Measurements from ENCODE around the gene EML1.
"Not testable (repeated sequence)": the region's sequence is repeated elsewhere in the genome, so short reads cannot be mapped to it uniquely, and the experiment has no call there.

The EML1 gene

DNA sequence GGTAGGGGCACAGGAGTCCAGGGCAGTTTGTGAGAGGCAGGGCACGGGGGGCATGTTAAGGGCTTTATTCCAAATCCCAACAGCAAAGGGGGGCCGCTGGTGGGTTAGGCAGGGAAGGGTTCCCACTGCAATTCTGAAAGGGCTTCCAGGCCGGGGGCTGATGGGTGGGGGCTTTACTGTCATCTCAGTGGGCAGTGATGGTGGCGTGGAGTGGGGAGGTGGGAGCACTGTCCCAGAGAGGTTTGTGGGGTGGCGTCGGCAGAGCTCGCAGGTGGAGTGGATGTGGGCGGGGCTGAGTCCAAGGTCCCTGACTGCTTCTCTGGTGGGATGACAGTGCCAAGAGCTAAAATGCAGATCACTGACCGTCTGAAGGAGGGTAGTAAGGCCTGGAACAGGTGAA is 150.4 kb downstream of the EML1 start:
- no peak for DNase-seq

DNA sequence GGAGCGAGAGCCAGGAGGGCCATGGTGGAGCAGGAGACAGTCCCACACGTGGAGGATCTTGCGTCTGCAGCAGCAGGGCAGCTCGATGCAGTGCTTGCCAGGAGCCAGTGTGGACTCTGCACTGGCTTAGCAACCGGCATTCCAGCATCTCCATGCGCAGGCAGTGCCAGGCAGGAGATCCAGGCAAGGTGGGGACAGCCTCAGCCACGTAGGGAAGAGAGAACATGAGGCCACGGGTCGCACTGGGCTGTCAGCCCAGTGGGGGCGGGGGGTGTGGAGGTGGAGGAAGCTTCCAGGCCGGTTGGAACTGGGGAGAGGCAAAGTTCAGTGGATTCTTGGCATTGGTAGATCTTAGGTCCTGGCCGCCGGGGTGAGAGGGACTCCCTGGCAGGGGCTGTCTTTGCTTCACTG is 151.0 kb downstream of the EML1 start:
- DNase-seq: no peak

DNA sequence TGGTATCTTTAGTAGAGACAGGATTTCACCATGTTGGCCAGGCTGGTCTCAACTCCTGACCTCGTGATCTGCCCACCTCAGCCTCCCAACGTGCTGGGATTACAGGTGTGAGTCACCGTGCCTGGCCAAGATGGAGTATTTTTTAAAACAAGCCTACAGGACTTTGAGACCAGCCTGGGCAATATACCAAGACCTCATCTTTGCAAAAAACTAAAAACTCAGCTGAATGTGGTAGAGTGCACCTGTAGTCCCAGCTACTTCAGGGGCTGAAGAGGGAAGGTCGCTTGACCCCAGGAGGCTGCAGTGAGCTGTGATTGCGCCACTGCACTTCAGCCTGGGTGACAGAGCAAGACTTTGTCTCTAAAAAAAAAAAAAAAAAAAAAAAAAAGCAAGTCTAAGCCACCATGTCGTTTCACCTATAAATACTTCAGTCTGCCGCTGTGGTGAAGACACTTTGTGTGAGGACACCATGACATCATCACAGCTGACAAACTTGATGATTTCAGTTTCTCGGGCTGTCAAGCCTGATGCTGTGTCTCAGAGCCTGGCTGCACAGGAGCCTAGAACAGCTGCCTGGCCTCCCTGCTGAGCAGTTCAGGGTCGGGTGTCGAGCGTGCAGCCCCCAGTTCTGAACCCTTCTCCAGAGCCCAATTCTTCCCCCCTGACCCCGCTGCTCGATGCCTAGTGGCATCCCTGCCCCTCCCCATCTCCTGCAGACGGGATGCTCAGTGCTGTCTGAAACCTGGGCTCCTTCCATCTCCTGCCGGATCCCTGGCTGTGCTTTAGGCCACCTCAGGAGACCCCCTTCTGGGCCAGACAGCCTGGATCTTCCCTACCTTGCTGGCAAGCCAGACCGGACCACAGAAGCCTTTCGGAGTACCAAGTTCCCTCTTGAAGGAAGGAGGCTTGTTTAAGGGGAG is 152.8 kb downstream of the EML1 start:
- no peak for DNase-seq

DNA sequence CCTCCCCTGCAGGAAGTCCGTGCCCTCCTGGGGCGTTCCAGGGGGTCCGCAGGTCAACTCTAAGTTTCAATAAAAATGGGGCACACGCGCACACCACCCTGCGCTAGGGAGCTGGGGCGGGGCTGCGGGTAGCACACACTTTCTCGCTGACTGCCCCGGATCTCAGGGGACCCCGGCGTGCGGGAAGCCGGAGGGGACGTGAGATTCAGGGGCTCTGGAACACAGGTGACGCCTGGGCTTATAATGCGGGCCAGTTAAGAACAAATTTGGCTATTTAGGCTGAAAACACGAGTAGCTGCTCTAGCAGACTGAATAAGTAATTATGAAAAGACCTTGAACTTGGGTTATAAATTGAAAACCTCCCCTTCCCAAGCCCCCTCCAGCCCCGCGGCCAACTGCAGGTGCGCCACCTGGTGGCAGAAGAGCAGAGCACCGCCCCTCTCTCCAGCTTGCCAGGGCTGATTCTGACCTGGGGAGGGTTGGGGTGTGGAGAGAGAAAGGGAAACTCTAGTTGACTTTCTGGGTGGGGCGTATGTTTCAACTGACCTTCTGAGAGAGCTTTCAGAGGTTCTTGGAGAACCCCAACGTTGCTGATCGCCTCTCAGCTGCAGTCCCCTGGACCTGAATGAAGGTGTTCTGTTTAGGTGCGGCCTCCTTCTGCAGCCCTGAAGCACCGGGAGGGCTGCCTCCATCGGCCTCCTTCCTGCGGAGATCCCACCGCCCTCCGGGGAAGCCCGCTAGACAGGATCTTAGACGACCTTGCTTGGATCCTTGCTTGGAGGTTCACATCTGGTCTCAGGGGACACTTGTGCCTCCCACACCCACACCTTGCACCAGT is 153.7 kb downstream of the EML1 start:
- no peak for DNase-seq

DNA sequence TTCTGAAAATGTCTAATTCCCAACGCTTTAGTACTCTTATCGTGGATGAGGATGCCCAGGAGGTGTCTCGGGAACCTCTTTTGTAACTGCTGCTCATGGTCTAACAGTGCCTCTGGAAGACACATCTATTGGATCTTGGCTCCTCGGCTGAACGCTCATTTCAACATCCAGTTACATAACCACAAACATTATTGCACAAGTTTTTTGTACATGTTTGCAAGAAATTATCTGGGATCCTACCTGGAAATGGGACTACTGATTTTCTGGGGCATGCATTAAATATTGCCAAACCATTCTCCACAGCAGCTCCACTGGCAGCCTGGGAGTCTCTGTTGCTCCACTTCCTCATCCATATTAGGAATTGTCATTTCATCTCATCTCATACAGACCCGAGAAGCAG is 154.5 kb downstream of the EML1 start:
- DNase-seq: no peak

- not testable (repeated sequence) for DNase-seq
These were observed 156.0 kb downstream of the EML1 start for GRCh38 chr14:99949011-99949732.

- DNase-seq: no peak
These were observed 157.0 kb downstream of the EML1 start for GRCh38 chr14:99950181-99950580.

GRCh38 chr14:99951085-99951484 is 157.9 kb downstream of the EML1 start:
- DNase-seq: no peak

DNA sequence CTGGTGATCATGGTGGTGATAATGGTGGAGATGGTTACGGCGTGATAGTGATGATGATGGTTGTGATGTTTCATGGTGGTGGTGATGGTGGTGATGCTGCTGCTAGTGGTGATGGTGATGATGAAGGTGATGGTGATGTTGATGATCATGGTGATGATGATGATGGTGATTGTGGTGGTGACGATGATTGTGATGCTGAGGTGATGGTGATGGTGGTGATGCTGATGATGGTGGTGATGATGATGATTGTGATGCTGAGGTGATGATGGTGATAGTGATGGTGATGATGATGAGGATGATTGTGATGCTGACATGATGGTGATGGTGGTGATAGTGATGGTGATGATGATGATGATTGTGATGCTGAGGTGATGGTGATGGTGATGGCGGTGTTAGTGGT is 158.8 kb downstream of the EML1 start:
- no peak for DNase-seq

DNA sequence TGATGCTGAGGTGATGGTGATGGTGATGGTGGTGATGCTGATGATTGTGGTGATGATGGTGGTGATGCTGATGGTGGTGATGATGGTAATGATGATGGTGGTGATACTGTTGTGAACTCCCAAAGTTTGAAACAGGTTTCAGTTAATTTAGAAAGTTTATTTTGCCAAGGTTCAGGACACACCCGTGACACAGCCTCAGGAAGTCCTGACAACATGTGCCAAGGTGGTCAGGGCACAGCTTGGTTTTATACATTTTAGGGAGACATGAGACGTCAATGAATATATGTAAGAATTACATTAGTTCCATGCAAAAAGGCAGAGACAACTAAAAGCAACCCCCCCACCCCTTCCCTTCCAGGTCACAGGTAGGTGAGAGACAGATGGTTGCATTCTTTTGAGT is 159.2 kb downstream of the EML1 start:
- no peak for DNase-seq

GRCh38 chr14:99955826-99956455 is 162.7 kb downstream of the EML1 start:
- DNase-seq: no peak

GRCh38 chr14:99958380-99958779 is 165.2 kb downstream of the EML1 start:
- DNase-seq: no peak

- no peak for DNase-seq
These were observed 168.8 kb downstream of the EML1 start for GRCh38 chr14:99961826-99962518.

GRCh38 chr14:99964979-99965378 is 171.8 kb downstream of the EML1 start:
- no peak for DNase-seq

DNA sequence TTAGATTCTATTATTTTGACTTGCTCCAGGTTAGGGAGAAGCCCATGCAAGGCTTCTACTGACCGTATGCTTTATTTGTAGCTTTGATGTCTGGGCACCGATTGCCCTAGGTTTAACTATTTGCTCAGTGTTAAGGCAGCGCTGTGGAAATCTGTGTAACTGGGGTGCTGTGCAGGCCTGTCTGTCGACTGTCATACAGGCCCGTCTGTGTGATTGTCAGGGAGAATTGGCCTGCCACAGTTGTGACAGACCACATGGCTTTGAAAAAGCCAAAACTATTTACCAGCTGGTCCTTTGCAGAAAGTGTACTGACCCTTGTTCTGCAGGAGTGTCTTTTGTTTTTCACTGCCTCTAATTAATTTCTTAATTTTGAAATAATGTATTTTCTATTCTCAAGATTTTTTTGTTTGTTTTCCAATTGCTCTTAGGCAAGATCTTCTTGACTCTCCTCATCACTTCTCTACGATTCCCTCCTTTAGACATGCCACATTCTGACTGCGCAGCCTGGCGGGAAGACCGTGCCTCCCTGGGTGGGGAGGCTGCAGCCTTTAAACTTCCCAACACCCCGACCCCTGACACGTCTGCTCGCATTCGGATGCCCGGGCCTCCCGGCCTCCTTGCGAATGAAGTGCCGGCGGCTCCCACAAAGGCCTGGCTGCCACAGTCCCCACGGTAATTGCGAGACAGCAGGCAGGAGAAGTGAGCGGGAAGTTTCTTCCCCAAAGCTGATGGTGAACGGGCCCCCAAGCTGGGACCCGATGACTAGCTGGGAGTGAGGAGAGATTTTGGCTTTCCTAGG is 173.0 kb downstream of the EML1 start:
- DNase-seq: no peak

DNA sequence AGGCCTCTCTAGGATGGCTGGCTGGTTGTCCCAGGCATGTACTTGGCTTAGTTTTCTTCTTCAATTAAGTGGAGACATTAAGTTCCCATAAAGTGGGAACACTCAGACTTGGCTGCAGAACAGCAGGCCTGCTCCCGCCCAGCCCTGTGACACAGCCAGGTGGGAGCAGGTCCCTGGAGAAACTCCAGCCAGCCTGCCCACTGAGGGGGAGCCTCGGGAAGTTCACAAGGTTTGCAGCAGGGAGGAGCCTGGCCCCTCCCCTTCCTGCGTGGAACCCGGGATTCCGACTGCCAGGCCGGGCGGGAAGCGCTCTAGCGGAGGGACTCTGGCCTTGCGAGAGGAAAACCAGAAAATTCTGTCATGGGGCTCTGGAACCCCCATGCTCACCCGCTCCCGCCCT is 173.7 kb downstream of the EML1 start:
- no peak for DNase-seq

- peak; percentile 8 for DNase-seq
These were observed 175.1 kb downstream of the EML1 start for GRCh38 chr14:99968191-99968920.

- DNase-seq: no peak
These were observed 175.7 kb downstream of the EML1 start for GRCh38 chr14:99968941-99969340.

- no peak for DNase-seq
These were observed 176.6 kb downstream of the EML1 start for GRCh38 chr14:99969673-99970322.

All from GOT3 (cell line).